Measurements from ENCODE around the gene ANKRA2. TPM values are rescaled to one million over a fixed set of nuclear protein-coding genes. Genes with fewer than 3 reads are reported as not detected.
"Not testable (repeated sequence)": the region's sequence is repeated elsewhere in the genome, so short reads cannot be mapped to it uniquely, and the experiment has no call there.

The ANKRA2 gene
- polyA plus RNA-seq, 3 donors, result 41.2 to 46.7 (median 45.9) TPM

DNA sequence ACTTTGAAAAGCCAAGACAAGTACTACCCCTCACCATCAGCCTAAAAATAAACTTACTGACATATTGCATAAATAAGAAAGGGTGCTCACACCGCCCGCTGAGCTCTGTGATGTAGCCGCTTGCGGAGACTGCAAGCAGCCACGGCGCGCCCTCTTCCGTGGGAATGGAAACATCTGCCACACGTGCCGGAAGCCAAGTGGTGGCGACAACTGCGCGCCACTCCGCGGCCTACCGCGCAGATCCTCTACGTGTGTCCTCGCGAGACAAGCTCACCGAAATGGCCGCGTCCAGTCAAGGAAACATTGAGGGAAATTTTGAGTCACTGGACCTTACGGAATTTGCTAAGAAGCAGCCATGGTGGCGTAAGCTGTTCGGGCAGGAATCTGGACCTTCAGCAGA is 56.9 kb downstream of the ANKRA2 start:
- DNase-seq (ENCODE audit: low read depth in 3 of 3, low spot score in 2 of 3), result not testable (repeated sequence)

DNA sequence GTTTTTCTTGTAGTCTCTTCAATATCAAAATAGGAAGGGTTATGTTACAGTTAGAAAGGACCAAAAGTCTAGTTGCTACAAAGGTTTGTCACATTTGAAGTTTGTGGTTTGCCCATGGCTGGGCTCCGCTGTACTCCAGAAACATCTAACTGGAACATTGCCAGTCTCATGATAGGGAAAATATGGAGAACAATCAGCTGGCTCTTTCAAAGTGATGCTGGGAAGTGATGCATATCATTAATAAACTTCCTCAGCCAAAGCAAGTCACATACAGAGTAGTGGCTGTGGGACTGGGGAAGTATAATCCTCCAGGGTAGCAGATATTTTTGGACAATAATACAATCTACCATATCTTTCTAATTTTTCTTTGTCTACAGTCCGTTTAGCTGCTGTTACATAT is 58.4 kb downstream of the ANKRA2 start:
- no peak for DNase-seq (ENCODE audit: low read depth in 3 of 3, low spot score in 2 of 3)

DNA sequence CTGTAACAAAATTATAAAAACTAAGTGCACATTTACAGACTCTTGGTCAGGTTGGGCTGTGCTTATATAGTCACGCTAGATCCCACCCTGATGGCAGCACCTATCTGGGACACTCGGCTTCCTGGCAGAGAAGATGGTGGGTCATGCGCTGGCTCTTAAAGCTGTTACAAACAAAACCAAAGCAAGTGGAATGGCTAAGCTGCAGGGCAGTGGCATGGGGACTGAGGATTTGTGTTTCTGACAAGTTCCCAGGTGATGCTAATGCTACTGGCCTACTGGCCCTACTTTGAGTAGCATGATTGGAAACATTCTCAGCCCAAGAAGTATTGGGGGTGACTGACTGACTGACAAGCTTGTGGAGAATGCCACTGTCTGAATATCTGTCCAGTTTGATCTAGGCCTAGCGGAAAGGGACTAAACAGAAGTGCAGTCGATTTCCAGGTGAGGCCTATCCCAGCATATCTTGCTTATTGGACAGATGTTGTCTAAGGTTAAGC is 58.9 kb downstream of the ANKRA2 start:
- DNase-seq (ENCODE audit: low read depth in 3 of 3, low spot score in 2 of 3), result no peak

Other genes starting within 250 kb of the ANKRA2 start
- 1 to 10 TPM; 8.3 to 9.6 (median 9.1) TPM for gene FOXD1, start 116.9 kb downstream of the ANKRA2 start, polyA plus RNA-seq (ENCODE audit: insufficient read length in 3 of 3)
- 1,000 to 10,000 TPM; 1,057 to 1,103 (median 1,059) TPM for gene BTF3, start 67.2 kb downstream of the ANKRA2 start, polyA plus RNA-seq (ENCODE audit: insufficient read length in 3 of 3)
- 10 to 100 TPM; 15.5 to 18.2 (median 16.3) TPM for gene UTP15, start 104 bp upstream of the ANKRA2 start, polyA plus RNA-seq (ENCODE audit: insufficient read length in 3 of 3)
- gene ARHGEF28, start 60.6 kb upstream of the ANKRA2 start, polyA plus RNA-seq (ENCODE audit: insufficient read length in 3 of 3), result 10 to 100 TPM; 50.6 to 53.2 (median 51.1) TPM

All from right renal cortex interstitium (tissue), 3 donors.